ENCODE results near the gene B4GALT7.

The B4GALT7 gene

DNA sequence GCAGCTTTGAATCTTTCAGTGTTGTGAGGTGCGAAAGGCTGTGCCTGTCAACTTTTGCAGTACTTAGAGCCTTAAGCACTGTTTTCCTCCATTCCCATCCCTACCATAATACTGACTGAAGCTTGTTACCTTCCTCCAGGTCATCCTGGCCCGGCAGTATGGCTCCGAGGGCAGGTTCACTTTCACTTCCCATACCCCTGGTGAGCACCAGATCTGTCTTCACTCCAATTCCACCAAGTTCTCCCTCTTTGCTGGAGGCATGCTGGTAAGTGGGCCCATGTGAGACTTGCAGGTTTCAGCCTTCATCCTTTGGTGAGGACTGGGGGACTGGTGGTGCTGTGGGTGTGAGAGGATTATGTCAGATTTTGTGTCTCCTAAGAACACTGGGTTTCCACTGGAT is 6.4 kb upstream of the B4GALT7 start:
- TF ChIP-seq, protein P1, sequence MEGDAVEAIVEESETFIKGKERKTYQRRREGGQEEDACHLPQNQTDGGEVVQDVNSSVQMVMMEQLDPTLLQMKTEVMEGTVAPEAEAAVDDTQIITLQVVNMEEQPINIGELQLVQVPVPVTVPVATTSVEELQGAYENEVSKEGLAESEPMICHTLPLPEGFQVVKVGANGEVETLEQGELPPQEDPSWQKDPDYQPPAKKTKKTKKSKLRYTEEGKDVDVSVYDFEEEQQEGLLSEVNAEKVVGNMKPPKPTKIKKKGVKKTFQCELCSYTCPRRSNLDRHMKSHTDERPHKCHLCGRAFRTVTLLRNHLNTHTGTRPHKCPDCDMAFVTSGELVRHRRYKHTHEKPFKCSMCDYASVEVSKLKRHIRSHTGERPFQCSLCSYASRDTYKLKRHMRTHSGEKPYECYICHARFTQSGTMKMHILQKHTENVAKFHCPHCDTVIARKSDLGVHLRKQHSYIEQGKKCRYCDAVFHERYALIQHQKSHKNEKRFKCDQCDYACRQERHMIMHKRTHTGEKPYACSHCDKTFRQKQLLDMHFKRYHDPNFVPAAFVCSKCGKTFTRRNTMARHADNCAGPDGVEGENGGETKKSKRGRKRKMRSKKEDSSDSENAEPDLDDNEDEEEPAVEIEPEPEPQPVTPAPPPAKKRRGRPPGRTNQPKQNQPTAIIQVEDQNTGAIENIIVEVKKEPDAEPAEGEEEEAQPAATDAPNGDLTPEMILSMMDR (IDR thresholded peaks at IDR 0.05; ENCODE audit: insufficient read depth, low read depth, low read length, missing control alignments): no peak
- DNase-seq (ENCODE audit: low read depth): no peak
- H3K4me3 ChIP-seq (ENCODE audit: low read length): no peak overlapping the region

DNA sequence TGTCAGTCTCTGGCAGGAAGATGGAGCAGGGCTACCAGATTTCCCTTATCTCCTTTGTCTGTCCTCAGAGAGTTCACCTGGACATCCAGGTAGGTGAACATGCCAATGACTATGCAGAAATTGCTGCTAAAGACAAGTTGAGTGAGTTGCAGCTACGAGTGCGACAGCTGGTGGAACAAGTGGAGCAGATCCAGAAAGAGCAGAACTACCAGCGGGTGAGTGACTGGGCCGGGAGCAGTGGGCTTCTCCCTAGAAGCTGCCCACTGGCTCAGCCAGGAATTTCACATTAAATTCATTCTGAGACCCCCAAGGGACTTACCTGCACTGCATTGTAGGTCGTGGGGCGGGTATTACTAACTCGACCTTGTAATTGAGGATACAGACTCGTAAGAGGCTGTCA is 5.9 kb upstream of the B4GALT7 start:
- no peak overlapping the region for H3K4me3 ChIP-seq (ENCODE audit: low read length)
- no peak for DNase-seq (ENCODE audit: low read depth)
- TF ChIP-seq, protein P1 (IDR thresholded peaks at IDR 0.05; ENCODE audit: insufficient read depth, low read depth, low read length, missing control alignments): no peak

- DNase-seq (ENCODE audit: low read depth): no peak
- H3K4me3 ChIP-seq (ENCODE audit: low read length): no peak overlapping the region
- TF ChIP-seq, protein P1 (IDR thresholded peaks at IDR 0.05; ENCODE audit: insufficient read depth, low read depth, low read length, missing control alignments): no peak
These were observed 4.8 kb upstream of the B4GALT7 start for GRCh38 chr5:177595026-177595585.

- no peak overlapping the region for H3K4me3 ChIP-seq (ENCODE audit: low read length)
- TF ChIP-seq, protein P1 (IDR thresholded peaks at IDR 0.05; ENCODE audit: insufficient read depth, low read depth, low read length, missing control alignments): no peak
- no peak for DNase-seq (ENCODE audit: low read depth)
These were observed 3.7 kb upstream of the B4GALT7 start for GRCh38 chr5:177595991-177596774.

GRCh38 chr5:177596775-177597238 is 3.1 kb upstream of the B4GALT7 start:
- H3K4me3 ChIP-seq (ENCODE audit: low read length): no peak overlapping the region
- DNase-seq (ENCODE audit: low read depth): no peak
- TF ChIP-seq, protein P1 (IDR thresholded peaks at IDR 0.05; ENCODE audit: insufficient read depth, low read depth, low read length, missing control alignments): no peak

DNA sequence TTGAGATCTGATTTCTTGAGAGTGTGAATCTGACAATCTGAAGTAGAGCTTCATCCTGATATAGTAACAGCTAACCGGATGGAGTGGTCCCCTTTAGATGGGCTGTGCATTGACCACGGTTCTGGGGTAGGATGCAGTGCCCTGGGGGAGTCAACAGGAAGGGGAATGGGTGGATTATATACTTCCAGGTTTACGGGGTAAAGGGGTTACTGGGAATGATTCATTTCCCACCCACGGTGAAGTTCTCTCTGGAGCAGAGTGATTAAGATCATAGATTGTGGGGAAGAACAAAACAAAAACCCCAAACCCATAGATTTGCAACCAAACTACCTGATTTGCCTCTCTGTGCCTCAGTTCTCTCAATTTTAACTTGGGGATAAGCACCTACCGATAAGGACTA is 1.5 kb upstream of the B4GALT7 start:
- no peak overlapping the region for H3K4me3 ChIP-seq (ENCODE audit: low read length)

More for the DNA sequence above, 1.5 kb upstream of the B4GALT7 start:
- no peak for DNase-seq (ENCODE audit: low read depth)
- TF ChIP-seq, protein P1 (IDR thresholded peaks at IDR 0.05; ENCODE audit: insufficient read depth, low read depth, low read length, missing control alignments): no peak

All from epithelial cell of esophagus (primary cell).